ENCODE data around the gene IL3.
A peak's percentile ranks its signal among the peaks of the same experiment; 100 is the strongest.

Gene IL3, protein sequence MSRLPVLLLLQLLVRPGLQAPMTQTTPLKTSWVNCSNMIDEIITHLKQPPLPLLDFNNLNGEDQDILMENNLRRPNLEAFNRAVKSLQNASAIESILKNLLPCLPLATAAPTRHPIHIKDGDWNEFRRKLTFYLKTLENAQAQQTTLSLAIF

GRCh38 chr5:132060501-132061161, at the start of gene IL3:
TSS of gene IL3 (plus strand) at chr5:132060655. CDS start at chr5:132060707, 52 bp downstream.
- no peak for DNase-seq

DNA sequence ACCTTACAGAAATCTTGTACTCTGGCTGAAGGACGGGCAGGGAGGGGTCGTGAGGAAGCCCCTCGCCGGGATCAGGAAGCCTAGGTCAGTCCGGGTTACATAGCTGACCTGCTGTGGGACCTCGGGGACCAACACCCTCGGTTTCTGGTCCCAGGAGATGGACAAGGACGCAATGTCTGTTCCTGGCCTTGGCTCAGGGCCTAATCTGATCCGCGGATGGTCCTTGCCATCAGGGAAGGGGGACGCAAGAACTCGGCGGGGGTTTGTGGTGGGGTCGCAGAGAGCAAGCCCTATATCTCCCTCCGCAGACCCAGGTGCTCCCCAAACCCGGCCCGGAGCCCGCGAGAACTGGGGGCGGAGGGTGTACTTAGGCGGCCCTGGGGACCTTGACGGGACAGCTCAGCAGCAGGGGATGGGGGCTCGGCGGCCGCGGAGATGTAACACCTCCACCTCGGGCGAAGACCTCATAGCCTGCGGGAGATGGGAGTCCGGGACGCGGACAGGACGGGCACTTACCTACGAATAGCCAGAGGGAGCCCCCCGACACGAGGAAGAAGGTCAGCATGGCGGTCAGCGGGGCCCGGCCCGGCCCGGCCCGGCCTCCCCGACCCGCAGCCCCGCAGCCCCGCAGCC, 49.4 kb upstream of the IL3 start:
- DNase-seq, result no peak

DNA sequence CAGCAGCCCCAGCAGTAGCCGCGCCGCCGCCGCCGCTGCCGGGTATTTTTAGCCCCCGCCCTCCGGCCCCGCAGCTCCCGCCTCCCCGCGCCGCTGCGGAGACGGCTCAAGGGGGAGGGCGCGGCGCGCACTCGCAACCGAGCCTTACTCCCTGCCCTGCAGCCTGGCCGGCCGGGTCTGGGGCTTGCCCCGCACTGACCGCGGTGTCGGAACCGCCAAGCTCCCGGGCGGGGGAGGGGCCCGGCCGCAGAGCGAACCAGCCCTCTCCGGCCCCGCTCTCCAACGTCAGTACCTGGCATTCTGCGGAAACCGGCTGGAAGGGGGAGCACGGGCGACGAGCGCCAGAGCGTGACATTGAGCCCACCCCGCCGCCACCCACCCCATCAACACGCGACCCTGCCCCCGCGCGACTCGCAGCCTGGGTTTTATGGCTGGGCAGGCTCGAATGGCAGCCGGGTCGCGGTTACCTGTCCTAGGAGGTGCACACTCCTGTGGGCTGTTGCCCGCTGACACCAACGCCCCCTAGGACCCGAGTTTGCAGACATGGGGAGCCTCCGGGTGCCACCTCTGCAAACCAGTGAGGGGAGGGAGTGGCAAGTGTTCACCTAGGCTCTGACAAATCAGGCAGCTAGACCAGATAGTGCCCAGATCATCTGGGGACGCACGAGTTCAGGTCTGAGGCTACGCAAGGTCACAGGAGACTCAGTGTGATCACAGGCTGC, 48.7 kb upstream of the IL3 start, which contains the start of gene ACSL6:
ACSL6 (minus strand) TSS at position 37 of the 722 bp plus-strand sequence. CDS start 105 bp downstream, outside the sequence.
- DNase-seq, result peak in 1 of 2 donors; percentile 18

- DNase-seq, result peak in 1 of 2 donors; percentile 22
Observed at GRCh38 chr5:132012371-132013005, 48.0 kb upstream of the IL3 start.

GRCh38 chr5:132013006-132013689, 47.3 kb upstream of the IL3 start:
- no peak for DNase-seq

GRCh38 chr5:132013711-132014110, 46.7 kb upstream of the IL3 start:
- DNase-seq, result no peak

- no peak for DNase-seq
Observed at GRCh38 chr5:132016721-132017250, 43.7 kb upstream of the IL3 start.

DNA sequence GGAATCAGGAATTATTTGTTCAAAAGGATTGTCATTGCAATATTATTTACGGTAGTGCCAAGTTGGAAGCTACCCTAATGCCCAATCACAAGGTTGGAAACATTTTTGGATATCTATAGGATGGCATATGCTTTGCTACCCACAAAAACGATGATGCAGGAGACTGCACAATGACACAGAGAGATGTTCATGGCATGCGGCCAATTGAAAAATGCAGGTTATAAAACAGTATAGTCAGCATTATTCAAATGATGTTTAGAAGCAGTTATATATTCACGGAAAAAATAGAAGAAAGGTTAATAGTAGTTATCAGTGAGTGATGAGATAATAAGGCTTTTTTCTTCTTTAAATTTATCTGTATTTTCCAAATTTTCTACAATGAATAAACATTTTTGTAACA, 43.1 kb upstream of the IL3 start:
- DNase-seq, result no peak

DNA sequence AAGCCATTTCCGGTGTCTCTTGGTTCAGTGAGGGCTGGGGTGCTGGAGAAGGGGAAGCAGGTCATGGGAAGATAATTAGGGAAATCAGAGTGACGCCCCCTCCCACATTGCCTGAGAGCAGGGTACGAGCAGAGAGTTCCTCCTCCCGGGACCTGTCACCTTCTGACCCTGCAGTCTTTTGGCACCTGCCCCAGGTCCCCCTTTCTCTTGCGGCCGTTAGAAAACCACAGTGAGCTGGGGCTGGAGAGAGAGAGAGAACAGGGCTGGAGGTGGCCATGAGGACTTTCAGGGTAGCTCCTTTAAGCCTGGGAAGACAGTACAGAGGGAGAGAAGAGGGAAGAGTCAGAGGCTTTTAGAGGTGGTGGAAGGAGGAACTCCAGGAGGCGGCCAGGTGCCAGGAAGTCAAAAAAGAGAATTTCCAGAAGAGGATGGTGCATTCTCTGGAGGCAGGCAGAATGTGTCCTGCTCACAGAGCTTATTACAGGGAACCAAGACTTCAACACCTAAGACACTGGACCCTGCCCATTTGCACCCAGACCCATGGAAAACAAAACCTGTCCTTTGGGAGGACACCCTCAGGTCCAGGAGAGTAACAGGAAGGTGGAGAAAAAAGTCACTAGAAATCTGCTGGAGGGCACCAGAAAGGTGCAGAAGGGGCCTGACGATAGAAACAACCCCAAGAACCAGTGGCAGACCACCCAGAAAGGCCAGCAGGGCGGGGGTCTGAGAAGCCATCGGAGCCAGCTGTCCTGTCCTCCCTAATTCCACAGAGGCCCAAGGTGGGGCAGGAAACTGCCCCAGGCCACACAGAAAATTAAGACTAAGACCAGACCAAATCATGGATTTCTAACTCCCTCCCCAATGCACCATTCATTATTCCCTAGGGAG, 42.5 kb upstream of the IL3 start:
- no peak for DNase-seq

- no peak for DNase-seq
Observed at GRCh38 chr5:132019337-132019736, 41.1 kb upstream of the IL3 start.

GRCh38 chr5:132019857-132020555, 40.4 kb upstream of the IL3 start:
- DNase-seq, result no peak

DNA sequence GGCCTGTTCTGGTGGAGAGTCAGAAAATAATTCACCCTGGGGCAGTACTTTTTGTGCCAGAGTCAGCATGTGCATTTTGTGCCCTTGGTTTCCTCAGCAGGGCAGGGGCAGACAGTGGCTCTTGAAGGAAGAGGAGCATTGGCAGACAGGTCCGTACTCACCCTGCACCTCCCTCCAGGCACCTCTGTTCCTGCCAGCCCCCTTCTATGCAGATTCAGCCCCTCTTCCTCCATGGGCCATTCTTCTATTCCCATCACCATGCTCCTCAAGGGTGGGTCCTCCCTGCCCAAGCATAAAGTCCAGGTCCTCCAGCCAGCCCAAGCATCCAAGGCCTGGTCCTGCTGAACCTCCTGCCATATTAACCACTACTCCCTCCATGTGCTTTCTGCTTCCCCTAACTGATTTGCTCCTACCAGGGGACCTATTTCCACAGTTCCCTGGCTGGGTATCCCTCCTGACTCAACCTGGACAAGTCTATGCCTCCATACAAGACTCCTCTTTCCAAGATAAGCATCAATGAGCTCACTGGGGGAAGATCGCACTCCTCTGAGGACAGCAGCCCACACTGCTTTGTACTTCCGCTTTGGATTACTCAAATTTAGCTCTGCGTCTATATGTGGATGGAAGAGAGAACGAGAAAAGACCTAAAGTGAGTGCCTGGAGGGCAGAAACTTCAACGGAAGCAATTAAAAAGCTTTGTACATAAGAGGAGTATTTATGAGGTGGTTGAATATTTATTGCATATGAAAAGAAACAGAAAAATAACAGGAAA, 39.7 kb upstream of the IL3 start:
- DNase-seq, result no peak

DNA sequence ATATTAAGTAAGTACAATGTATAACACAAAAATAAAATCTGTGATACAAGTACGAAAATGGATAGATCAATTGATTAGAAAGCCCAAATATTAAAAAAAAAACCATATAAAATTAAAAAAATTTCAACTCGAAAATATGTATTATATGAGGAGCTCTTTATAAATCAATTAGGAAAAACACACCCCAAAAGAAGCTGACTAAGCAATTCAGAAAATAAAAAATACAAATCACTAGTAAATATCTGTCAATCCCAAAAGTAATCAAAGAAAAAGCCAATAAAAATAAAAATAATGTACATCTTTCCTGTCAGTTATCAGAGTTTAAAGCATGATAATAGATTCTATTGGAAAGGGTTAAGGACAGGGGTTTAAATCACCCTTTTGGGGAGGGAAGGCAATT, 38.8 kb upstream of the IL3 start:
- no peak for DNase-seq

DNA sequence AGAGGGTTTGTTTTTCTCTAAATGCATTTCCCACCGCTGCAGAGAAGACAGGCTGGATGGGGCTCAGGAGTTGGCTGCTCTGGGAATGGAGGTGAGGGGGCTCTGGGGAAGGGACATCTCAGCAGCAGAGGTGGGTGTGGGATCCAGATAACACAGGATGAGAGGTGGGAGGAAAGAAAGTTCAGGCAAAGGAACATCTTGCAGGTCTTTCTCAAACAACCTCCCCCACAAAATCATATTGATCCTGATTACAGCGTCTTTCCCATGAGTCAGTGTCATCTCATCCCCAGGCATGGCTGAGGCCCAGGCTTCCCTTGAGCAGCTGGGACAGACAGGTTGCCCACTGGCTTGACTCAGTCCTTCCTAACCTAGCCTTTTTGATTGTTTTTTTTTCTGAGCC, 37.7 kb upstream of the IL3 start:
- no peak for DNase-seq

DNA sequence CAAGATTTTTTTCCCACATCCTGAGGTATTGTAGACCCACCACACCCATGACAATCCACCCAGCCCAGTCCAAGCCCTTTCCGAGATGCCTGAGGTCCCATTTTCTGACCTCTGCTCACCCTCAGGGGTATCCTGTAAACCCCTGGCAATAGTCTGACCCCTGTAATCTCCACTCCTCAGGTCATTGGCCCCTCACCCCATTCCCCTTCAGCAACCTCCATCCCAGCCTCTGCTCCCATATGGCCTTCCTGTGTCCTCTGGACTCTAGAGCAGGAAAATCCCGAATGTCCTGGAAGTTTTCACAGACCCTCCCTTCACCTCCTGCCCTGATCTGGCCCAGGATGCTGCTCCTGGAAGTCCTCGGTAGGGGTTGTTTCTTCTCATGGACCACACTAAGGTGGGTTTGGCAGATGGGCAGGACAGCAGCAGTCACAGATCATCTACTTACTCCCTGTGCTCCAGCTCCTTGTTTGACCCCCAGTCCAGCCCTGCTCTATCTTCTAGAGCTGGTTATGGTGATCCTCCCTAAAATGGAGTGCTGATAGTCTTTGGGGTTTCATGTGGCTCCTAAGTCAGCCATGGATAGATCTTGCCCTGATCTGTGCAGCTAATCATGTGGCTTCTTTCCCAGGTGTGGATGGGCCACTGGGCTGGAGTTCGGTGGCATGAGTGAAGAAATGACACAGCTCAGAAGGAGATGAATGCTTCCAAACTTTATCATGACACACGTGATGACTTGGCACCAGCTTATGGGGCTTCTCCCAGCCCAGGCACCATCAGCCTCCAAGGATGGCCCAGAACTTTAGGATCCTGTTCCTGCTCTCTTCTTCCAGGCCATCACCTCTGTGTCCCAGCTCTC, 37.0 kb upstream of the IL3 start:
- DNase-seq, result no peak

DNA sequence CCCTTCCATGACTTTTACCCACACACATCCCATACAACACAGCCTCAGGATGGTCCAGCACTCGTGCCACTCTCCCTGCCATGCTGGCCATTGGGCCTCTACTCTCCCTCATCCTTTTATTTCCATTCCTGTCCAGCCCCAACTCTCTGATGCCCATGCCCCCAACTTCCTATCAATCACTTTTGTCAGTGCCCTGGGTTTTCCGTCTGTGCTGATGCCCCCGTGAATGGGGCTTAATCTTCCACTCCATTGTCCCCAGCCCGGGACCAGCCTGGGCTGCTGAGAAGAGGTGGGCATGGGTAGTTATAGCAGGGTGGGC, 36.4 kb upstream of the IL3 start:
- DNase-seq, result no peak

- DNase-seq, result no peak
Observed at GRCh38 chr5:132024789-132025402, 35.6 kb upstream of the IL3 start.

DNA sequence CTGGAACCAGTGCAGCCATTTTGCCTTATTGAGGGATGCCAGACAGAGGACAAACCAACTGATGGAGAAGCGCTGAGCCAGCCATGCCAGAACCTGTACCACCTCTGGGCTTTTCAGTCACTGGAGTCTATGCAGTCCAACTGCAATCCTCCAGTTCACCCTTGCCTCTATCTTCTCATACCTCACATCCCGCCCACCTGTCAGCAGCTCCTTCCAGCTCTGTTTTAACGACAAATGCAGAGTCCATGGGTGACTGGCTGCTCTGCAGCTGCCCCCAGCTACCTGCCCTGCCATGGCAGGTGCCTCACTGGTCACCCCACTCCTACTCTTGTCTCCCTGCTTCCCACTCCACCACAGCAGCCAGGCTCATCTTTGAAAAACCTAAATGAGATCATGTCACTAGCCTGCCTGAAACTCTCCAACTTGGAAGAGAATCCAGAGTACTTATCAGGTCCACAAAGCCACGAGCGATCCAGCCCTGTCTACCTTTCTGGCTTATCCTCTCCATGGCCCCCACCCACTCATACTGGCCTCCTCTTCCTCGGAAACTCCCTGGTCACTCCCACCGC, 35.0 kb upstream of the IL3 start:
- DNase-seq, result no peak
